K562 (cell line): Measurements from ENCODE around the gene C6orf89. TPM values are rescaled to one million over a fixed set of nuclear protein-coding genes. Genes with fewer than 3 reads are reported as not detected.

Experiments used
- ATAC-seq: fragments of 200-7000 bp; cut with Tn5 transposase; 3 replicates; pipeline ENCODE4 v1.9.1; 2020; ENCODE audit warnings: moderate library complexity
- BruUV-seq: library from RNA; stranded (reverse); fragments of 400-500 nt; replicated peaks from 2 replicates; lab custom pipeline; 2021; lab: Mats Ljungman, UMichigan
- CTCF ChIA-PET: fragments of 300-600 bp; formaldehyde crosslinking; extraction: SDS; loops from one replicate; lab custom pipeline; 2021; ENCODE audit warnings: low intra/inter-chr PET ratio; lab: Yijun Ruan, JAX
- POLR2A ChIA-PET: fragments of 300-600, 350-650 bp; sonication (Branson Sonifier 250); formaldehyde crosslinking; extraction: SDS; loops from one replicate; lab custom pipeline; 2021; ENCODE audit warnings: antibody characterized with exemption, inconsistent platforms; lab: Yijun Ruan, JAX
- DNase-seq, 4 experiments: peaks; one replicate each; pipeline versions ENCODE4 v3.0.0 to v3.0.0-alpha.2; 2011 to 2018; ENCODE audit warnings: low spot score in 3 of 4, mixed read lengths in 3 of 4; ENCODE audit errors: extremely low read depth in 1 of 4
- FAIRE-seq: peaks from 2 replicates; lab custom pipeline; 2011; peaks lifted over from hg19 to GRCh38; lab: Jason Lieb, UNC
- H2AFZ ChIP-seq: 2 replicates; pipeline ENCODE4 v1.6.0; 2011; ENCODE audit warnings: low read depth, low read length, control low read depth, inconsistent platforms
- H3K27ac ChIP-seq: fragments of 200-600 bp; 3 replicates; pipeline ENCODE4 v1.8.0; 2011; ENCODE audit warnings: low read depth, mild to moderate bottlenecking, control low read depth, inconsistent platforms, low read length, moderate library complexity, mixed read lengths; ENCODE audit errors: extremely low read depth
- H3K27me3 ChIP-seq, 2 experiments: fragments of 300-600 bp in 1 of 2; 2 replicates in 1 of 2; 3 replicates in 1 of 2; pipeline versions ENCODE4 v1.6.0 to v1.8.0; 2011; ENCODE audit warnings: inconsistent platforms in 2 of 2, low read length in 2 of 2, mild to moderate bottlenecking in 1 of 2, mixed read lengths in 1 of 2, moderate library complexity in 1 of 2; ENCODE audit not compliant: control insufficient read depth in 2 of 2, insufficient read depth in 2 of 2
- H3K36me3 ChIP-seq: fragments of 300-600 bp; 3 replicates; pipeline ENCODE4 v1.8.0; 2011; ENCODE audit warnings: mild to moderate bottlenecking, low read length, inconsistent platforms; ENCODE audit not compliant: control insufficient read depth, insufficient read depth
- H3K4me1 ChIP-seq, 2 experiments: fragments of 200-600 bp in 1 of 2; replicated peaks in 1 of 2; 2 replicates in 1 of 2; 3 replicates in 1 of 2; pipeline versions ENCODE4 v1.5.1 to v1.8.0; 2011; ENCODE audit warnings: inconsistent platforms in 2 of 2, low read length in 2 of 2, mild to moderate bottlenecking in 1 of 2, mixed read lengths in 1 of 2, moderate library complexity in 1 of 2; ENCODE audit not compliant: control insufficient read depth in 2 of 2, insufficient read depth in 2 of 2
- H3K4me2 ChIP-seq: 2 replicates; pipeline ENCODE4 v1.6.1; 2011; ENCODE audit warnings: low read length, control low read depth, inconsistent platforms, mixed read lengths; ENCODE audit not compliant: insufficient read depth
- H3K4me3 ChIP-seq: fragments of 200-600 bp; sonication (generic), shearing (Covaris generic); 2 replicates; pipeline ENCODE4 v1.5.1; 2016; ENCODE audit warnings: control low read depth, inconsistent platforms
- H3K79me2 ChIP-seq: fragments of 200-600 bp; 3 replicates; pipeline ENCODE4 v1.8.0; 2011; ENCODE audit warnings: low read length, inconsistent platforms; ENCODE audit not compliant: control insufficient read depth, insufficient read depth
- H3K9ac ChIP-seq, 2 experiments: 2 replicates each; pipeline versions ENCODE4 v1.6.0 to v1.6.1; 2011; ENCODE audit warnings: low read depth in 2 of 2, low read length in 2 of 2, control low read depth in 1 of 2, inconsistent platforms in 1 of 2, mild to moderate bottlenecking in 1 of 2, mixed read lengths in 1 of 2; ENCODE audit not compliant: insufficient read depth in 1 of 2
- H3K9me1 ChIP-seq: one replicate; pipeline ENCODE4 v1.6.0; 2011; ENCODE audit warnings: inconsistent platforms, mild to moderate bottlenecking, low read length, moderate library complexity; ENCODE audit not compliant: control insufficient read depth, insufficient read depth
- H3K9me3 ChIP-seq: replicated peaks from 2 replicates; pipeline ENCODE4 v1.5.1; 2011; ENCODE audit warnings: low read depth, low read length, inconsistent platforms; ENCODE audit not compliant: control insufficient read depth, insufficient read depth
- H4K20me1 ChIP-seq: replicated peaks from 2 replicates; pipeline ENCODE4 v1.6.1; 2011; ENCODE audit warnings: low read length, inconsistent platforms, mixed read lengths; ENCODE audit not compliant: control insufficient read depth, insufficient read depth
- CBX8 ChIP-seq: fragments of 200-600 bp; sonication (generic); IDR thresholded peaks from 2 replicates; pipeline ENCODE4 v1.6.1; 2012; ENCODE audit warnings: borderline replicate concordance, mixed run types, low read depth, mild to moderate bottlenecking, moderate library complexity, mixed read lengths, low read length, control low read depth, inconsistent platforms; ENCODE audit not compliant: poor library complexity, severe bottlenecking; ENCODE audit errors: extremely low read depth
- CHAMP1 ChIP-seq: fragments of 450-650 bp; IDR thresholded peaks from 2 replicates; pipeline ENCODE4 v1.6.1; 2016; ENCODE audit warnings: mild to moderate bottlenecking
- ETS1 ChIP-seq: conservative IDR thresholded peaks from 2 replicates; pipeline ENCODE4 v1.6.1; 2011; ENCODE audit warnings: low read depth, mild to moderate bottlenecking, low read length; ENCODE audit not compliant: control insufficient read depth
- ETS2 ChIP-seq: IDR thresholded peaks from 2 replicates; pipeline ENCODE4 v1.6.1; 2016; ENCODE audit warnings: borderline replicate concordance, missing genetic modification characterization, mild to moderate bottlenecking, moderate library complexity, missing compliant biosample characterization; ENCODE audit not compliant: poor library complexity, severe bottlenecking
- HEY1 ChIP-seq: fragments of 250-450 bp; sonication (Bioruptor Pico); IDR thresholded peaks from 2 replicates; pipeline ENCODE4 v1.5.0; 2020; ENCODE audit warnings: mild to moderate bottlenecking, moderate library complexity, borderline replicate concordance
- HOXB6 ChIP-seq: fragments of 250-450 bp; sonication (Bioruptor Pico); IDR thresholded peaks from 2 replicates; pipeline ENCODE4 v1.5.1; 2022; ENCODE audit warnings: mild to moderate bottlenecking, borderline replicate concordance
- MXI1 ChIP-seq: IDR thresholded peaks from 2 replicates; pipeline ENCODE4 v1.6.1; 2011; ENCODE audit warnings: low read depth, mild to moderate bottlenecking, improper control_type of control experiment, low read length
- NCOA2 ChIP-seq, 2 experiments: fragments of 450-650 bp; IDR thresholded peaks; 2 replicates each; pipeline ENCODE4 v1.6.1; 2018; ENCODE audit warnings: mild to moderate bottlenecking in 2 of 2, moderate library complexity in 1 of 2; ENCODE audit not compliant: partially characterized antibody in 2 of 2
- NR2C2 ChIP-seq, 2 experiments: fragments of 200-800 bp in 1 of 2; sonication (Bioruptor generic) in 1 of 2; sonication (generic) in 1 of 2; formaldehyde crosslinking in 1 of 2; IDR thresholded peaks; 2 replicates each; pipeline versions ENCODE4 v1.6.1 to v1.8.0; 2016 to 2022; ENCODE audit warnings: mild to moderate bottlenecking in 1 of 2, missing compliant biosample characterization in 1 of 2, missing genetic modification characterization in 1 of 2, missing genetic modification reagents in 1 of 2
- RBM25 ChIP-seq: fragments of 200-400 bp; formaldehyde crosslinking; IDR thresholded peaks from 2 replicates; pipeline ENCODE4 v1.6.1; 2018; ENCODE audit warnings: low read length, low read depth, moderate library complexity; ENCODE audit not compliant: severe bottlenecking
- TFAP4 ChIP-seq: sonication (generic); formaldehyde crosslinking; IDR thresholded peaks from 2 replicates; pipeline ENCODE4 v1.8.0; 2022; ENCODE audit warnings: missing genetic modification reagents, mild to moderate bottlenecking, moderate library complexity, borderline replicate concordance
- THAP7 ChIP-seq: fragments of 250-450 bp; sonication (Bioruptor Pico); IDR thresholded peaks from 2 replicates; pipeline ENCODE4 v1.5.0; 2021
- ZKSCAN1 ChIP-seq: fragments of 150-350 bp; IDR thresholded peaks from 2 replicates; pipeline ENCODE4 v1.6.1; 2016; ENCODE audit warnings: low read depth, low read length
- ZNF12 ChIP-seq: sonication (generic); formaldehyde crosslinking; IDR thresholded peaks from 2 replicates; pipeline ENCODE4 v1.4.0; 2020; ENCODE audit warnings: mild to moderate bottlenecking, missing genetic modification reagents
- ZNF699 ChIP-seq: fragments of 250-450 bp; sonication (Bioruptor Pico); IDR thresholded peaks from 2 replicates; pipeline ENCODE4 v1.8.0; 2021; ENCODE audit warnings: mild to moderate bottlenecking, moderate library complexity; ENCODE audit not compliant: insufficient replicate concordance
- WGBS: fragments of 100-300 bp; shearing (Covaris generic); methylation state at CpG from one replicate; pipeline ENCODE4 v1.1.6; 2016; ENCODE audit warnings: low coverage, mixed read lengths; ENCODE audit not compliant: insufficient coverage; ENCODE audit errors: missing lambda C conversion rate; 5-methylcytosine and 5-hydroxymethylcytosine counted together
- in situ Hi-C: fragments of 300-500 bp; cut with MboI; formaldehyde crosslinking; loops from 4 replicates; pipeline ENCODE4 v1.15.0; 2018; ENCODE audit warnings: inconsistent platforms, mixed read lengths
- intact Hi-C: fragments of 100-400 bp; cut with micrococcal nuclease; formaldehyde crosslinking; loops from 2 replicates; pipeline ENCODE4 v1.14.2; 2022
- polyA plus RNA-seq, 8 experiments: library from polyadenylated mRNA; depleted of rRNA in 4 of 8; stranded (reverse) in 5 of 8; unstranded in 3 of 8; fragments of >200 nt; fragmentation: Nextera tagmentation in 2 of 8; fragmentation: Illumina TruSeq in 1 of 8; extraction: Ambion mirVana in 2 of 8; extraction: Trizol in 1 of 8; gene quantifications; 2 replicates each; pipeline versions ENCODE4 v1.2.1 to v1.2.3, GENCODE V29; 2011 to 2014; ENCODE audit warnings: inconsistent platforms in 1 of 8, missing spikeins in 1 of 8
- total RNA-seq, 7 experiments: library from RNA; depleted of rRNA in 6 of 7; stranded (reverse); fragments of >200 nt in 6 of 7; fragmentation: Illumina TruSeq in 2 of 7; extraction: Trizol in 2 of 7; gene quantifications; 2 replicates each; pipeline versions ENCODE4 v1.2.1 to v1.2.3, GENCODE V29; 2011 to 2021; ENCODE audit warnings: low replicate concordance in 1 of 7

C6orf89 gene
- total and polyA plus RNA-seq, 9 of the 15 experiments (the other 6 are each of a cell fraction or from before 2014, with no cell fraction given), result 35.2 to 111 (median 58.5) TPM

GRCh38 chr6:36976509-36976908, 90.8 kb downstream of the C6orf89 start:
- intact Hi-C loops, result no loop called here
- BruUV-seq, result no TSS peak
- H3K4me2 ChIP-seq, result no peak overlapping the region

More at GRCh38 chr6:36976509-36976908, 90.8 kb downstream of the C6orf89 start:
- 97% methylated on average over 7 of the region's 7 CpGs for WGBS
- ATAC-seq (no peak), DNase-seq (no peak), FAIRE-seq (no peak)
- H3K9ac ChIP-seq, result no peak overlapping the region
- CTCF ChIA-PET, result no interaction called here
- no peaks in the 10 kb centered on the region for H3K27me3 ChIP-seq
- H3K36me3 ChIP-seq, result peaks cover 100% of the 10 kb centered on the region
- in situ Hi-C loops, result no loop called here
- peaks cover 34% of the 10 kb centered on the region for H4K20me1 ChIP-seq
- POLR2A ChIA-PET, result interaction anchor here (0.6 to 0.8 kb wide), 3 partner anchors 10 to 394 kb away, joined by 3 read pairs; partner anchors contain the start of gene MTCH1
- H3K9me1 ChIP-seq, result peaks cover 8% of the 10 kb centered on the region
- no peak overlapping the region for H2AFZ ChIP-seq
- H3K4me1 ChIP-seq, result peaks cover 2 to 8% of the 10 kb centered on the region in 2 experiments; a peak in 4 of 5 replicates
- no peaks in the 10 kb centered on the region for H3K9me3 ChIP-seq
- peaks cover 26% of the 10 kb centered on the region for H3K79me2 ChIP-seq
- H3K4me3 ChIP-seq, result no peak overlapping the region
- no peak overlapping the region for H3K27ac ChIP-seq
- TF ChIP-seq THAP7 (CRISPR knock-in tag) (no peak), HOXB6 (no peak), NR2C2 (CRISPR knock-in tag; IDR thresholded peaks at IDR 0.05) (0 out of 2 replicates have a peak, but pooled peaks have one; percentile 35), NR2C2 (tag; IDR thresholded peaks at IDR 0.05) (no peak), ZNF699 (CRISPR knock-in tag) (no peak), ETS1 (no peak), MXI1 (no peak), HEY1 (no peak), CBX8 (no peak), CHAMP1 (no peak), ETS2 (tag) (no peak), NCOA2 (IDR thresholded peaks at IDR 0.05; ENCODE audit: partially characterized antibody in 2 of 2) (no peak), RBM25 (no peak), TFAP4 (CRISPR knock-in tag) (peak; percentile 1; the same call in 1 of the 2 replicates), ZNF12 (CRISPR knock-in tag) (no peak), ZKSCAN1 (no peak)
